ENCODE measurements around the gene GRM5. TPM values are rescaled to one million over a fixed set of nuclear protein-coding genes. Genes with fewer than 3 reads are reported as not detected.
"Not testable (repeated sequence)": the region's sequence is repeated elsewhere in the genome, so short reads cannot be mapped to it uniquely, and the experiment has no call there.

GRM5 gene
- total RNA-seq, 2 donors from 2014 or later = not detected

GRCh38 chr11:89043861-89044588, 21.8 kb downstream of the GRM5 start:
- not testable (repeated sequence) for H3K9me3 Mint-ChIP-seq; H3K4me3 Mint-ChIP-seq; H3K27ac Mint-ChIP-seq; H3K36me3 Mint-ChIP-seq (ENCODE audit: insufficient read depth in 2 of 2); DNase-seq; ATAC-seq (replicated peaks in 1 of 2); H3K27me3 Mint-ChIP-seq (ENCODE audit: low read depth); H3K4me1 Mint-ChIP-seq (ENCODE audit: low read depth)

GRCh38 chr11:89029671-89030070, 36.1 kb downstream of the GRM5 start:
- DNase-seq; H3K27me3 Mint-ChIP-seq (ENCODE audit: low read depth); H3K36me3 Mint-ChIP-seq (ENCODE audit: insufficient read depth in 2 of 2); ATAC-seq (replicated peaks in 1 of 2); H3K27ac Mint-ChIP-seq; H3K4me1 Mint-ChIP-seq (ENCODE audit: low read depth); H3K9me3 Mint-ChIP-seq; H3K4me3 Mint-ChIP-seq: not testable (repeated sequence)

- no peaks in the 10 kb centered on the region for H3K36me3 Mint-ChIP-seq (ENCODE audit: insufficient read depth in 2 of 2)
- ATAC-seq (replicated peaks in 1 of 2) = no peak
- no peak overlapping the region for H3K4me3 Mint-ChIP-seq
- H3K27me3 Mint-ChIP-seq (ENCODE audit: low read depth) = no peaks in the 10 kb centered on the region
- no peaks in the 10 kb centered on the region for H3K9me3 Mint-ChIP-seq
- H3K4me1 Mint-ChIP-seq (ENCODE audit: low read depth) = no peaks in the 10 kb centered on the region
- DNase-seq = no peak
- no peak overlapping the region for H3K27ac Mint-ChIP-seq
These were observed 44.4 kb downstream of the GRM5 start for GRCh38 chr11:89021339-89021738.

- DNase-seq; H3K27ac Mint-ChIP-seq; H3K9me3 Mint-ChIP-seq; H3K36me3 Mint-ChIP-seq (ENCODE audit: insufficient read depth in 2 of 2); H3K4me3 Mint-ChIP-seq; ATAC-seq (replicated peaks in 1 of 2); H3K4me1 Mint-ChIP-seq (ENCODE audit: low read depth); H3K27me3 Mint-ChIP-seq (ENCODE audit: low read depth): not testable (repeated sequence)
These were observed 45.8 kb downstream of the GRM5 start for GRCh38 chr11:89019827-89020547.

- H3K36me3 Mint-ChIP-seq (ENCODE audit: insufficient read depth in 2 of 2) = no peaks in the 10 kb centered on the region
- DNase-seq (no peak), ATAC-seq (replicated peaks in 1 of 2) (no peak)
- H3K27ac Mint-ChIP-seq = no peak overlapping the region
- H3K9me3 Mint-ChIP-seq = no peaks in the 10 kb centered on the region
- H3K4me3 Mint-ChIP-seq = no peak overlapping the region
- H3K4me1 Mint-ChIP-seq (ENCODE audit: low read depth) = no peaks in the 10 kb centered on the region
- no peaks in the 10 kb centered on the region for H3K27me3 Mint-ChIP-seq (ENCODE audit: low read depth)
These were observed 49.6 kb downstream of the GRM5 start for GRCh38 chr11:89016214-89016613.

GRCh38 chr11:89015614-89016013, 50.2 kb downstream of the GRM5 start:
- no peaks in the 10 kb centered on the region for H3K36me3 Mint-ChIP-seq (ENCODE audit: insufficient read depth in 2 of 2)
- no peak overlapping the region for H3K4me3 Mint-ChIP-seq
- H3K27ac Mint-ChIP-seq = no peak overlapping the region
- H3K27me3 Mint-ChIP-seq (ENCODE audit: low read depth) = no peaks in the 10 kb centered on the region
- H3K4me1 Mint-ChIP-seq (ENCODE audit: low read depth) = no peaks in the 10 kb centered on the region
- no peak for ATAC-seq (replicated peaks in 1 of 2)
- no peaks in the 10 kb centered on the region for H3K9me3 Mint-ChIP-seq
- no peak for DNase-seq

- not testable (repeated sequence) for H3K27me3 Mint-ChIP-seq (ENCODE audit: low read depth); H3K4me3 Mint-ChIP-seq; H3K9me3 Mint-ChIP-seq; H3K36me3 Mint-ChIP-seq (ENCODE audit: insufficient read depth in 2 of 2); H3K27ac Mint-ChIP-seq; DNase-seq; ATAC-seq (replicated peaks in 1 of 2); H3K4me1 Mint-ChIP-seq (ENCODE audit: low read depth)
These were observed 64.9 kb downstream of the GRM5 start for GRCh38 chr11:89000852-89001251.

GRCh38 chr11:88979641-88980040, 86.1 kb downstream of the GRM5 start:
- DNase-seq (no peak), ATAC-seq (replicated peaks in 1 of 2) (no peak)
- no peaks in the 10 kb centered on the region for H3K4me1 Mint-ChIP-seq (ENCODE audit: low read depth)
- H3K9me3 Mint-ChIP-seq = no peaks in the 10 kb centered on the region
- H3K27ac Mint-ChIP-seq = no peak overlapping the region
- H3K36me3 Mint-ChIP-seq (ENCODE audit: insufficient read depth in 2 of 2) = no peaks in the 10 kb centered on the region
- no peaks in the 10 kb centered on the region for H3K27me3 Mint-ChIP-seq (ENCODE audit: low read depth)
- H3K4me3 Mint-ChIP-seq = no peak overlapping the region

GRCh38 chr11:88978992-88979391, 86.8 kb downstream of the GRM5 start:
- not testable (repeated sequence) for ATAC-seq (replicated peaks in 1 of 2); H3K27me3 Mint-ChIP-seq (ENCODE audit: low read depth); H3K27ac Mint-ChIP-seq; H3K4me1 Mint-ChIP-seq (ENCODE audit: low read depth); H3K9me3 Mint-ChIP-seq; H3K4me3 Mint-ChIP-seq; H3K36me3 Mint-ChIP-seq (ENCODE audit: insufficient read depth in 2 of 2); DNase-seq

- not testable (repeated sequence) for H3K4me1 Mint-ChIP-seq (ENCODE audit: low read depth); H3K9me3 Mint-ChIP-seq; DNase-seq; H3K27me3 Mint-ChIP-seq (ENCODE audit: low read depth); H3K27ac Mint-ChIP-seq; ATAC-seq (replicated peaks in 1 of 2); H3K36me3 Mint-ChIP-seq (ENCODE audit: insufficient read depth in 2 of 2); H3K4me3 Mint-ChIP-seq
These were observed 90.3 kb downstream of the GRM5 start for GRCh38 chr11:88975441-88975840.

GRCh38 chr11:88972210-88972609, 93.6 kb downstream of the GRM5 start:
- ATAC-seq (replicated peaks in 1 of 2) = no peak
- peaks cover 2 to 5% of the 10 kb centered on the region in 2 donors for H3K9me3 Mint-ChIP-seq
- H3K27me3 Mint-ChIP-seq (ENCODE audit: low read depth) = no peaks in the 10 kb centered on the region
- H3K4me1 Mint-ChIP-seq (ENCODE audit: low read depth) = no peaks in the 10 kb centered on the region
- DNase-seq = no peak
- H3K27ac Mint-ChIP-seq = no peak overlapping the region
- no peaks in the 10 kb centered on the region for H3K36me3 Mint-ChIP-seq (ENCODE audit: insufficient read depth in 2 of 2)
- no peak overlapping the region for H3K4me3 Mint-ChIP-seq

GRCh38 chr11:88961621-88962020, 104.2 kb downstream of the GRM5 start:
- not testable (repeated sequence) for ATAC-seq (replicated peaks in 1 of 2); H3K4me1 Mint-ChIP-seq (ENCODE audit: low read depth); H3K9me3 Mint-ChIP-seq; DNase-seq; H3K36me3 Mint-ChIP-seq (ENCODE audit: insufficient read depth in 2 of 2); H3K27ac Mint-ChIP-seq; H3K4me3 Mint-ChIP-seq; H3K27me3 Mint-ChIP-seq (ENCODE audit: low read depth)

GRCh38 chr11:88959857-88960256, 105.9 kb downstream of the GRM5 start:
- H3K27me3 Mint-ChIP-seq (ENCODE audit: low read depth); H3K4me3 Mint-ChIP-seq; DNase-seq; H3K4me1 Mint-ChIP-seq (ENCODE audit: low read depth); H3K9me3 Mint-ChIP-seq; H3K27ac Mint-ChIP-seq; H3K36me3 Mint-ChIP-seq (ENCODE audit: insufficient read depth in 2 of 2); ATAC-seq (replicated peaks in 1 of 2): not testable (repeated sequence)

GRCh38 chr11:88950975-88951374, 114.8 kb downstream of the GRM5 start:
- ATAC-seq (replicated peaks in 1 of 2) = no peak
- H3K4me3 Mint-ChIP-seq = no peak overlapping the region
- H3K27ac Mint-ChIP-seq = no peak overlapping the region
- H3K27me3 Mint-ChIP-seq (ENCODE audit: low read depth) = no peaks in the 10 kb centered on the region
- H3K4me1 Mint-ChIP-seq (ENCODE audit: low read depth) = no peaks in the 10 kb centered on the region
- no peaks in the 10 kb centered on the region for H3K9me3 Mint-ChIP-seq
- no peaks in the 10 kb centered on the region for H3K36me3 Mint-ChIP-seq (ENCODE audit: insufficient read depth in 2 of 2)
- DNase-seq = no peak

All from activated T-cell treated with anti-CD3 and anti-CD28 coated beads, Interleukin-2, amount 50 U/mL, for 72 hours (primary cell).